Measurements from ENCODE around the gene TMEM62. TPM values are rescaled to one million over a fixed set of nuclear protein-coding genes. Genes with fewer than 3 reads are reported as not detected.
"Not testable (repeated sequence)": the region's sequence is repeated elsewhere in the genome, so short reads cannot be mapped to it uniquely, and the experiment has no call there.

The TMEM62 gene
- total RNA-seq, 1 donor from 2014 or later = 28.6 TPM

DNA sequence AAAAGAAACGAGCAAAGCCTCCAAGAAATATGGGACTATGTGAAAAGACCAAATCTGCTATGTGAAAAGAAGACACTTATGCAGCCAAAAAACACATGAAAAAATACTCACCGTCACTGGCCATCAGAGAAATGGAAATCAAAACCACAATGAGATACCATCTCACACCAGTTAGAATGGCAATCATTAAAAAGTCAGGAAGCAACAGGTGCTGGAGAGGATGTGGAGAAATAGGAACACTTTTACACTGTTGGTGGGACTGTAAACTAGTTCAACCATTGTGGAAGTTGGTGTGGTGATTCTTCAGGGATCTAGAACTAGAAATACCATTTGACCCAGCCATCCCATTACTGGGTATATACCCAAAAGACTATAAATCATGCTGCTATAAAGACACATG is 43.8 kb downstream of the TMEM62 start:
- not testable (repeated sequence) for DNase-seq (ENCODE audit: low spot score)

DNA sequence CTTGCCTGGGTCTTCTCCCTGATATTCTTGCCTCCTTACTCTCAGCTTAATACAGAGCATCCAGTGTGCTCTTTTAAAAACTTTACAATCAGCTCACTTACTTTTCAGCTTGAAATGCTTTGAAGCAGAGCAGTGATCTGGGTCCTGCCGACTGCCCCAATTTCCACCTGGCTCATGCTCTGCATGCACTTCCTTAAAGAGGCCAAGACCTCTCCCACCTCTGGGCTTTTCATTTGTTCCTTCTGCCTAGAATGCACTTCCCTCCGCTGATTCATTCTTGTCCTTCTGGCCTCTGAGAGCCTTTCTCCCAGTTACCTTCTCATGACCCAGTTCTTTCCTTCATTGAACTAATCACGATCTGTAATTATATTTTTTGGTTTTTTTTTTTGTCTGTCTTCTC is 49.9 kb downstream of the TMEM62 start:
- DNase-seq (ENCODE audit: low spot score) = no peak

DNA sequence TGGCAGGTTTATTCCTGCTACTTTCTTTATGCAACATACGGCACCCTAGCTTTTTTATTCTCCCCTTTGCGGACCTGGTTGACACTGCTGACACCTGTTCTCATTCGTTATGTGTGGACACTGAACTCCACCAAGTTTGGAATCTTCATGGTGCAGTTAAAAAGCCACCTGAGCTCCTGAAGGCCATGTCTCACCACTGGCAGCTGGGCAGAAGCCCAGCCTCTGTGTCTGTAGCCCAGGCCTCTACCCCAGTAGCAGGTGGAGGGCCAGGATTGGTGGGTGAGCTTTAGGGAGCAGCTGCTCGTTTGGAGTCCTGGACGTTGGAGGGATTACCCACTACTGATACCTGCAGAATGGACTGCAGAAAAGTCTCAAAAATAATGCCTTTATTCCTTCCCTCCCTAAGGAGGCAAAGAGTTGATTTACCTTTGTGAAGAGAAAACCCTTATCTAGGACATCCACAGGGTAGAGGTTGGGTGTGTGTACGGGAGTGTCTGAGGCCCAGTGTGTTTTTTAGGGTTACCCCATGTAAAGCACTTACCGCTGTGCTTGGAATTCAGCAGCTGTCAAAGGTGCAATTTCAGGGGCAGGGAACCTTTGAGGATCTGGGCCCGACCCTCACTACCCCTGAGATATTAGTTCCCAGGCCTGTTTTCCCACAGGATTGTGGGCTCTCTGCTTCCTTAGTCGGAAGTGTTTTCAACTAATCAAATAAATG is 51.2 kb downstream of the TMEM62 start:
- DNase-seq (ENCODE audit: low spot score) = no peak

DNA sequence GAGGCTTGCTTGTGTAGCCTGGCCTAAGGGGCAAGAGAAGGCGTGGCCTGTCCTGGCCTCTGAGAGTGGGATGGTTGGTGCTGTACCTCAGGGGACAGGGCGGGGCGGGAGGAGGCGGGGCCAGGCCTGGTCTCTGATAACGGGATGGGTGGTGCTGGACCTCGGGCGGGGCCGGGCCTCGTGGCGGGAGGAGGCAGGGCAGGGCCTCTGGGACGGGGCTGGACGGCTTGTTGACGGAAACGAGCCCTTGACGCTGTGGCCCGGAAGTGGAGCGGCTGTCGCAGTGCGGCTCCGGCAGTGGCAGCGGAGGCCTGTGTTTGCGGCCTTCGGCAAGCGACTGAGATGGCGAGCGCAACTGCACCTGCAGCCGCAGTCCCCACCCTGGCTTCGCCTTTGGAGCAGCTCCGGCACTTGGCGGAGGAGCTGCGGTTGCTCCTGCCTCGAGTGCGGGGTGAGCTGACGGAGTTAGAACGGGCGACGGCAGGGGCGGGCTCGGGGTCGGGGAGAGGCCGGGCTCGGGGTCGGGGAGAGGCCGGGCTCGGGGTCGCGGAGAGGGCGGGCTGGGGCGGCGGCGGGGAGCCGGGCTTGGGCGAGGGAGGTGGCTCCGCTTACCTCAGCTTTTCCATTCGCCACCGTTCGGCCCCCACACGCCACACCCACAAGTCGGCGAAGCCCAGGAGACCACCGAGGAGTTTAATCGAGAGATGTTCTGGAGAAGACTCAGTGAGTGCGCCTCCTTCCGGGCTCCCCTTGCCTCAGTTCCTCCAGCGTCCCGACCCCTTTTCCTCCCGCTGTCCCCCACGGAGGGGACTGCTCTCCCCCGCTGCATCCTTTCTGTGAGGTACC is 52.0 kb downstream of the TMEM62 start, which contains the start of gene CCNDBP1:
TSS of gene CCNDBP1 (plus strand) at position 247 of the 846 bp plus-strand sequence. CDS start at position 343, 96 bp downstream.
- peak; percentile 94 for DNase-seq (ENCODE audit: low spot score)

DNA sequence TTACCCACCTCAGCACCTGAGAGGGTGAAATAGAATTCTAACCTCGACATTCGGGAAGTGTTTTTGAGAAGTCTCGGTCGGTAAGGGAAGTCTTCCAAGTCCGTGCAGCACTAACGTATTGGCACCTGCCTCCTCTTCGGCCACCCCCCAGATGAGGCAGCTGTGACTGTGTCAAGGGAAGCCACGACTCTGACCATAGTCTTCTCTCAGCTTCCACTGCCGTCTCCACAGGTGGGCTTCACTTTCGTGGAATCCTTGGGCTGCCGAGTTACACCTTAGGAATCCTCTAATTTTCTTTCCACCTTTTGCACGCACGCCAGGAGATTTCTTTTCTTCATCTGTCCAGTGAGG is 52.6 kb downstream of the TMEM62 start:
- DNase-seq (ENCODE audit: low spot score) = no peak

DNA sequence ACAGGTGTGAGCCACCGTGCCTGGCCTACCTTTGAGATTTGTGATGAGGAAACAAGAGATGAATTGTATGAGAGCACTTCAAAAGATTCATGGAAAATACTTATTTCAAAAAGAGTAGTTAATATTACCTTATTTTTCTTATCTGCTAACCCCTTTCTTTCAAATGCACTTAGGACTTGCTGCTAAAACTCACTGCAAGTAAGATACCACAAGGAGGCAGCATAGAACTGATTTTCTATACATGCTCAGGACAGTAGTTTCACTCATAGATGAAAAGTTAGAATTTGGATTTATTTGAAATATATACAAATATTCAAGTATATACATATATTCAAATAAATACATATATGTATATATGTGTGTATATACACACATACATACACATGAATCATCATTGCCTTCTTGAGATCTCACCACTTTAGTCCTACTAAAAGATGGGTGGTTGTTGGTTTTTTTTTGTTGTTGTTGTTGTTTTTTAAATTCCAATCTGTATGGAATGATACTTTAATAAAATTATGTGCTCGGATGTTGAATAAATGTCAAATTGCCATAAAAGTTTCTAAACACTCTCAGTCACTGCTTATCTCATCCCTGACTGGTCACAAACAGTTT is 54.3 kb downstream of the TMEM62 start:
- no peak for DNase-seq (ENCODE audit: low spot score)

DNA sequence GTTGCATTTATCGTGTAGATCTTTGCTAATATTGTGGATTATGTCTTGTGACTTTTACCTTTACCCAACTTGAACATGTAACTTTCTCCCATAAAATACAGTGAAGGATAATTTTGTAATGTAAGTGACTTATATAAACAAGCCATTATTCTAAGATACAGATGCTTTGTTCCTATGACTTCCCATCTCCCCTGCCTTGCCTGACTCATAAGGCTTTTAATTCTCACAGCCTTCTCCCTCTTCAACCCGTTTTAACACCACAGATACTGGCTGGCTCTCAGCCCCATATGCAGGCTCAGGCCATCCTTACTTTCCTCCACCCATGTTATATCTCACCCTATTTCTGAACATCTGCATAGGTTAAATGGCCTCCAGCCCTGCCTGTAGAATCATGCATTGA is 55.9 kb downstream of the TMEM62 start:
- DNase-seq (ENCODE audit: low spot score) = no peak

DNA sequence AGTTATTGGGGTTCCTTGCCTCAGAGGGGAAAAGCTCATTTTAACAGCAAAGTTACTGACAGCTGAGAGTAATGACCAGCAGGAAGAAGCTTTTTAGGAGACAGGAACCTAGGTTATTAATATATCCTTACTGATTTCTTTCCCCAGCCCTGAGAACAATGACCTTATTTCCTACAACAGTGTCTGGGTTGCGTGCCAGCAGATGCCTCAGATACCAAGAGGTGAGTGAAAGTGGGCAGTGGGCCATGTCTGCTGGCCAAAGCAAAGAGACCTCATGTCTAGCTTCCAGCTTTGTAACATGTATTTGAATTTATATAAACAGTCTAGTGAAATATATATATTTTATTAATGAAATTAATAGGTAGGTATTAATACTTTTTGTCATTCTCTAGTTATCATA is 56.8 kb downstream of the TMEM62 start:
- DNase-seq (ENCODE audit: low spot score) = no peak

DNA sequence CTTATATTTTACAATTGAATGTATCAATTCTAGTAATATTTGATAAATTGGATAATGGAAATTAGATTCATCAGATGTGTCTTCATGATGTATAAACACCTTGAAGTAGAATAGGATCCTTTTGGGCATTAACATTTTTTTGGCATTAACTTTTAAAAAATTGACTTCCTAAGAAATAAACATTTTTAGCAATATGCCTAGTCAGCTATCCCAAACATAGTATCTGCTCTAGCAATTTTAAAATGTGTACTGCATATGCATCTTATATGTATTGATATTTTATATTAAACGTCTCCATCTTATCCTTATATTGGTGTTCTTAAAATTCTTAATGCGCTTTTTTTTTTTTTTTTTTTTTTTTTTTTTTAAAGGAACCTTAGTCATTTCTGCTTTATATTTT is 60.3 kb downstream of the TMEM62 start:
- DNase-seq (ENCODE audit: low spot score) = no peak

DNA sequence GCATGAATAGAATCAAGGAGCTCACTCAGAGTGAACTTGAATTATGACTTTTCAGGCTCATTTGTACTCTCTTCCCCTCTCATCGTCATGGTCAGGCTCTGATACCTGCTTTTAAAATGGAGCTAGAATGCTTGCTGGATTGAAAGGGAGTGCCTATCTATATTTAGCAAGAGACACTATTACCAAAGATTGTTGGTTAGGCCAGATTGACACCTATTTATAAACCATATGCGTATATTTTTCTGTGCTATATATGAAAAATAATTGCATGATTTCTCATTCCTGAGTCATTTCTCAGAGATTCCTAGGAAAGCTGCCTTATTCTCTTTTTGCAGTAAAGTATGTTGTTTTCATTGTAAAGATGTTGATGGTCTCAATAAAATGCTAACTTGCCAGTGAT is 61.4 kb downstream of the TMEM62 start:
- no peak for DNase-seq (ENCODE audit: low spot score)

DNA sequence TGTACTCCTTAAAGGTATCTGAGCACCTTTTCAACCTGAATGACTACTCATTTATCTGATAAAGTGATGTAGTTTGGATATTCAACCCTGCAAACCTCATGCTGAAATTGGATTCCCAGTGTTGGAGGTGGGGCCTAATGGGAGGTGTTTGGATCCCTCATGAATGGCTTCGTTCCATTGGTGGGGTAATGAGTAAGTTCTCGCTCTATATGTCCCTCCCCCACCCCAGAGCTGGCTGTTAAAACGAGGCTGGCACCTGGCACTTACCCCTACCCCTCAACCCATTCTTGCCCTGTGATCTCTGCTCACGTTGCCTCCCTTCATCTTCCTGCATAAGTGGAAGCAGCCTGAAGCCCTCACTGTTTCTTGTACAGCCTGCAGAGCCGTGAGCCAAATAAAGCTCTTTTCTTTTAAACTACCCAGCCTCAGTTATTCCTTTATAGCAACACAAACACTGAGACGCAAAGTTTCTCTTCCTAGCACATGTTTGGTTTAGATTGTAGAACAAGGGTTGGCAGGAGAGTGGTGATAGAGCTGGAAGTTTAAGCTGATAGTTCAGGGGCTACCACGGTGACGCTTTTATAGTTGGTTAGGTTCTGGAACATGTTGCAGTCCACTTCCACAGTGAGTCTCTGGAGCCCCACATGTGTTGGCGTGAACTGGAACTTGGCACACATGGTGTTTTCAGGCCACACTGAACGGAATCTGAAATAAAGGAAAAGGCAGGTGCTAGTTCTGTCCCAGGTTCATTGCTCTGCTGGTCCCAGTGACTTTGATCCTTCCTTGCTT is 63.6 kb downstream of the TMEM62 start:
- DNase-seq (ENCODE audit: low spot score) = no peak

DNA sequence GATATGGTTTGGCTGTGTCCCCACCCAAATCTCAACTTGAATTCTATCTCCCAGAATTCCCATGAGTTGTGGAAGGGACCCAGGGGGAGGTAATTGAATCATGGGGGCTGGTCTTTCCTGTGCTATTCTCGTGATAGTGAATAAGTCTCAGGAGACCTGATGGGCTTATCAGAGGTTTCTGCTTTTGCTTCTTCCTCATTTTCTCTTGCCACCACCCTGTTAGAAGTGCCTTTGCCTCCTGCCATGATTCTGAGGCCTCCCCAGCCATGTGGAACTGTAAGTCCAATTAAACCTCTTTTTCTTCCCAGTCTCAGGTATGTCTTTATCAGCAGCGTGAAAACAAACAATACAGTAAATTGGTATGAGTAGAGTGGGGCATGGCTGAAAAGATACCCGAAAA is 64.4 kb downstream of the TMEM62 start:
- not testable (repeated sequence) for DNase-seq (ENCODE audit: low spot score)

DNA sequence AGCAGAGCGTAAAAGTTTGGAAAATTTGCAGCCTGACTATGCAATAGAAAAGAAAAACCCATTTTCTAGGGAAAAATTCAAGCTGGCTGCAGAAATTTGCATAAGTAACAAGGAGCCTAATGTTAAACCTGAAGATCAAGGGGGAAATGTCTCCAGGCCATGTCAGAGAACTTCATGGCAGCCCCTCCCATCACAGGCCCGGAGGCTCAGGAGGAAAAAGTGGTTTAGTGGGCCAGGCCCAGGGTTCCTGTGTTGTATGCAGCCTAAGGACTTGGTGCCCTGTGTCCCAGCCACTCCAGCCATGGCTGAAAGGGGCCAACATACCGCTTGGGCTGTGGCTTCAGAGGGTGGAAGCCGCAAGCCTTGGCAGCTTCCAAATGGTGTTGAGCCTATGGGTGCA is 65.2 kb downstream of the TMEM62 start:
- DNase-seq (ENCODE audit: low spot score) = not testable (repeated sequence)

DNA sequence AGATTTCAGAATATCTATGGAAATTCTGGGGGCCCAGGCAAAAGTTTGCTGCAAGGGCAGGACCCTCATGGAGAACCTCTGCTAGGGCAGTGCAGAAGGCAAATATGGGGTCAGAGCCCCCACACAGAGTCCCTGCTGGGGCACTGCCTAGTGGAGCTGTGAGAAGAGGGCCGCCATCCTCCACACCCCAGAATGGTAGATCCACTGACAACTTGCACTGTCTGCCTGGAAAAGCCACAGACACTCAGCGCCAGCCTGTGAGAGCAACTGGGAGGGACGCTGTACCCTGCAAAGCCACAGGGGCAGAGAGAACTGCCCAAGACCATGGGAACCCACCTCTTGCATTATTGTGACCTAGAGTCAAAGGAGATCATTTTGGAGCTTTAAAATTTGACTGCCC is 65.6 kb downstream of the TMEM62 start:
- DNase-seq (ENCODE audit: low spot score) = no peak

DNA sequence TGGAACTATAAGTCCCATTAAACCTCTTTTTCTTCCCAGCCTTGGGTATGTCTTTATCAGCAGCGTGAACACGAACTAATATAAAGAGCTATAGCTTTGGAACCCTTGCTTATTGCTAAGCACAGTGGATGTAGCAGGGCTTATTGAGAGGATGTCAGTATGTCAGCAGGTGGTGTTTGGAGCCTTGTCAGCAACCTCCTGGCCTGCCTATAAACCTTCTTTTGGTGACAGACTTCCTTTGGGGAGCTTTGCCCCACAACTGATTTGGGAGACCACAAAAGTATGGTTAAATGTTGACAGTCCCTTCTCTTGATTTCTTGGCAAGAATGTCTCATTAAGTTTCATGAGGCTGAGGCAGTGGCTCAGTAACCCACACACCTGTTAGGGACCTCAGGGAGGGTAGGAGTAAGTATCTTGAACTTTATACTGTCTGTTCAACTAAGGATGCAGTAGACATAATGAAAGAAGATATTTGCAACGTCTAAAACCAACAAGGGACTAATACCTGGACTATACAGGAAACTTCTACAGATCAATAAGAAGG is 66.6 kb downstream of the TMEM62 start:
- DNase-seq (ENCODE audit: low spot score) = no peak

DNA sequence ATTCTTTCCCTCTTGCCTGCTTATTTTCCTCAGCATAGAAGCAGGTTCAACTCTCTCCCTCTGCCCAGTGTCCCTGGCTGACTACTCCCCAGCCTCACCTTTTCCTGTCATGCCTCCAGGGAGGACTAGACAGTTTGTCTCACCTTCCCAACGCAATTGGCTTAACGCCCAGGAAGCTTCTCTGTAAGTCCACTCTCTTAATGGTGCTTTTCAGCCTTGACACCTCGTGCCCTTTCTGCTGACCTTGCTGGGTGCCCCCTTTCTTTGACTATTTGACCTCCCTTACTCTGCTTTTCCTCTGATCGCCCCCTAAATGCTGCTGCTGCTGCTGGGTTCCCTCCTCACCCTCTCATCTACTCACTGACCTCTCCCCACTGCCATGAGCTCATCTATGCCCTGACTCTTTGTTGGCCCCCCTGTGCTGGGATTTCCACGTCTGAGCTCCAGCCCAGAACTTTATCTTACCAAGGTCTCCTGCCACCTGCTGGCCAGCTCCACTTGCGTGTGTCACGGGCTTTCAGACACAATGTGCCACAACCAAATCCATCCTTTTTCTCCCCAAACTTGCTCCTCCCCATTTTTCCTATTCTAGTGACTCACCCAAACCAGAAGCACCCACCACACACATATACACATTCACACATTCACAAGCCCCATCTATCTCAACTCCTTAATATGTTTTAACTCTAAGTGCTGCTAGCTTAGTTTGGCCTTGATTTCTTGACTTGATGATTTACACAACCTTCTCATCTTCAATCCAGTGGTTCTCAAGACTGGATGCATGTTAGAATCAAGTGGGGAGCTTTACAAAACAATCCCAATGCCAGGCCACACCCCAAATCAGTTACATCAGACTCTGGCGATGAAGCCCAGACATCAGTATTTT is 70.9 kb downstream of the TMEM62 start:
- DNase-seq (ENCODE audit: low spot score) = peak; percentile 26

DNA sequence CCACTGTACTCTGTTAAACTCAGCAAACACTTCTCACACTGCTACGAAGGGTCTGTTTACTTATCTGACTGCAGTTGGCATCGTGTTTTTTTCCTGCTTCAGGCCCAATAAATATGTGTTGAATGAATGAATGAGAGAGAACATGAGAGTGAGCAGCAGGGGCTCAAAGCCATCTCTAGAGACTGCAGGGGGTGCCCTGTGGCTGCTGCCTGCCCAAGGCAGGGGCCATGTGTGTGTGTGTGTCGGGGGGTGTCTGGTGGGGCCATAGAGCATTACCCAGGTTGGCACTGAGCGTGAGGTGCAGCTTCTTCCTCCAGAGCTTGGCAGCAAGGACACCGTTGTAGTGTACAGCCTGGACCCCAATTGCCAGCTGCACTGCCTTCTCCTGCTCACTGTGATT is 72.7 kb downstream of the TMEM62 start:
- DNase-seq (ENCODE audit: low spot score) = no peak

DNA sequence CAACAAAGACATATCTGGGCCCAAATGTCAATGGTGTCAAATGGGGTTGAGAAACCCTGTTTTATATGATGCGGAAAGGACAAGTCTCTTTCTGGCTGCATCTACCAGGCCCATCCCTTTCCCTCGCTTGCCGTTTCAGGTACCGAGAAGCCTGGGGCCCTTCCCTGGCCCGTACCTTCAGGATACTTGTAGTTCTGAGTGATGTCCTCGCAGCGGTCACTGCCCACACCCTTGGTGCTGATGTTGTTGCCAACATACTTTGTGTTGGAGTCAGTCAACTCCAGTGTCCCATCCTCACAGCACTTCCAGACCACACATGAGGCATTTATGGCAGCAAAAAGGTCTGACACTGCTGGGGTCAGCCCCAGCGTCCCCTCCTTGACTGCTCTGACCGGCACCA is 73.6 kb downstream of the TMEM62 start:
- DNase-seq (ENCODE audit: low spot score) = no peak

DNA sequence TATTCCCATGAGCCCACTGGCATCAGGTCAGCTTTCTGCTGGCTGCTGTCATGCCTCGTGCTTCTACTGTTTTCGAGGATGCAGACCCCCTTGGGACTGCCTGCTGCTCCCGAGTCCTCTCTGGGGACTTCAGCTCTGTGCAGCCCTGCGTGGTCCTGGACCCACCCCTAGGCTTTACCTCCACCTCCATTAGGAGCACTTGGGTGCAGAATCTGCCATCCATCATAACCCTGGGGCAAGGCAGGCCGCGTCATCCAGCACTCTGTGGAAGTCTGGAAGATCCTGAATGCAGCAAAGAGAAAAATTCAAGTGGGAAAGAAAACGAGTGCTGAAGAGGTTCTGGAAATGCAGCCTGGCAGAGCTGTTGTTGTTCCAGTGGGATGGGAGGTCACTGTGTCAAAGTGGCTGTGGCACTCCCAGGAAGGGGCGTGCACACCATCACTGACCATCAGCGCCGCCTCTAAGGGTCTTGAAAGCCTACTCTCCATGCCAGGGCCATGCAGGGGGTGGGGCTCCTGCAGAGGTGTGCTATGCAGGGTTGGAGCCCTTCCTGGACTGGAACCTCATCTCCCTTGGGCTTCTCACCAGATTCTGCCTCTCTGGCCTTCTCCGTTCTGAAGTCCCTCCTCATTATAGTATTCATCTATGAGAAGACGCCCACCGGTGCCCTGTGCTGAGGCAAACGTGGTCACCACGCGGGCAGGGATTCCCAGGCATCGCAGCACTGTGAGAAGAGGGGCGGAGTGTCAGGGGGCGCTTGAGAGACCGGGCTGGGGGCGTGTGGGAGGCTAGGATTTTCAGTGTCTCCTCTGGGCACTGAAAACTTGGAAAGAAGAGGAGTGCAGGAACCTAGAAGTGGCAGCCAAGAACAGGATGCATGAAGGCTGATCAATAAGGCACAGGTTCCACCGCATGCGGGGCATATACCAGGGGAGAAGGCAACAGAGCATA is 74.9 kb downstream of the TMEM62 start:
- DNase-seq (ENCODE audit: low spot score) = no peak
